SK-N-SH (cell line): ENCODE measurements around the gene CARS2. TPM values are rescaled to one million over a fixed set of nuclear protein-coding genes. Genes with fewer than 3 reads are reported as not detected.

ENCODE experiments used
- CTCF ChIA-PET: fragments of 300-600, 350-600 bp; formaldehyde crosslinking; extraction: SDS; loops from one replicate; lab custom pipeline; 2021; lab: Yijun Ruan, JAX
- POLR2A ChIA-PET: fragments of 350-600 bp; sonication (Branson Sonifier 250); formaldehyde crosslinking; extraction: SDS; loops from one replicate; lab custom pipeline; 2020; ENCODE audit warnings: antibody characterized with exemption, inconsistent platforms; lab: Yijun Ruan, JAX
- DNase-seq: peaks from one replicate; pipeline ENCODE4 v3.0.0; 2012
- H2AFZ ChIP-seq: fragments of 200-600 bp; sonication (generic); 2 replicates; pipeline ENCODE4 v1.8.1; 2016; ENCODE audit warnings: antibody characterized with exemption, mild to moderate bottlenecking, low read depth
- H3F3A ChIP-seq: fragments of 200-600 bp; sonication (generic); replicated peaks from 2 replicates; pipeline ENCODE3; 2016; ENCODE audit warnings: antibody characterized with exemption, mild to moderate bottlenecking; ENCODE audit not compliant: insufficient read depth
- H3K27ac ChIP-seq, 2 experiments: fragments of 200-500 bp in 1 of 2; fragments of 200-600 bp in 1 of 2; sonication (Bioruptor generic) in 1 of 2; sonication (generic), shearing (Covaris generic) in 1 of 2; 2 replicates each; pipeline versions ENCODE4 v1.5.1 to v1.6.1; 2014 to 2016; ENCODE audit warnings: low read depth in 2 of 2, inconsistent platforms in 1 of 2, low read length in 1 of 2, mild to moderate bottlenecking in 1 of 2, mixed read lengths in 1 of 2
- H3K27me3 ChIP-seq: fragments of 200-600 bp; sonication (generic), shearing (Covaris generic); 2 replicates; pipeline ENCODE4 v1.6.1; 2016; ENCODE audit warnings: mixed run types; ENCODE audit not compliant: insufficient read depth
- H3K36me3 ChIP-seq, 2 experiments: fragments of 200-500 bp in 1 of 2; fragments of 200-600 bp in 1 of 2; sonication (Bioruptor generic) in 1 of 2; sonication (generic) in 1 of 2; replicated peaks in 1 of 2; 2 replicates each; pipeline versions ENCODE3 to v1.5.1; 2014 to 2016; ENCODE audit warnings: low read length in 1 of 2, mild to moderate bottlenecking in 1 of 2; ENCODE audit not compliant: insufficient read depth in 2 of 2, control insufficient read depth in 1 of 2
- H3K4me1 ChIP-seq, 2 experiments: fragments of 200-500 bp in 1 of 2; fragments of 200-600 bp in 1 of 2; sonication (Bioruptor generic) in 1 of 2; sonication (generic), shearing (Covaris generic) in 1 of 2; 2 replicates each; pipeline versions ENCODE4 v1.5.1 to v1.6.1; 2014 to 2016; ENCODE audit warnings: low read depth in 1 of 2, low read length in 1 of 2, mixed run types in 1 of 2; ENCODE audit not compliant: insufficient read depth in 2 of 2, control insufficient read depth in 1 of 2
- H3K4me2 ChIP-seq: fragments of 200-600 bp; sonication (generic), shearing (Covaris generic); 2 replicates; pipeline ENCODE4 v1.6.1; 2017; ENCODE audit warnings: mixed run types
- H3K4me3 ChIP-seq, 2 experiments: fragments of 200-500 bp in 1 of 2; fragments of 200-600 bp in 1 of 2; sonication (Bioruptor generic) in 1 of 2; sonication (generic), shearing (Covaris generic) in 1 of 2; 2 replicates each; pipeline versions ENCODE4 v1.5.1 to v1.8.1; 2014 to 2016; ENCODE audit warnings: low read depth in 2 of 2, inconsistent platforms in 1 of 2, low read length in 1 of 2, mild to moderate bottlenecking in 1 of 2, mixed read lengths in 1 of 2, moderate library complexity in 1 of 2
- H3K79me2 ChIP-seq: fragments of 200-600 bp; sonication (generic); 2 replicates; pipeline ENCODE4 v1.8.1; 2017; ENCODE audit warnings: mild to moderate bottlenecking; ENCODE audit not compliant: insufficient read depth
- H3K9ac ChIP-seq: fragments of 200-600 bp; sonication (generic); 2 replicates; pipeline ENCODE4 v1.6.1; 2017; ENCODE audit warnings: mixed run types
- H3K9me2 ChIP-seq: fragments of 200-600 bp; sonication (generic); 2 replicates; pipeline ENCODE4 v1.6.1; 2017; ENCODE audit warnings: mixed run types
- H3K9me3 ChIP-seq: fragments of 200-600 bp; sonication (generic); 2 replicates; pipeline ENCODE4 v1.6.1; 2017; ENCODE audit warnings: mixed run types, mild to moderate bottlenecking, moderate library complexity
- H4K20me1 ChIP-seq: fragments of 200-600 bp; sonication (generic); 2 replicates; pipeline ENCODE4 v1.6.1; 2017; ENCODE audit warnings: mild to moderate bottlenecking, mixed run types; ENCODE audit not compliant: insufficient read depth
- ELF1 ChIP-seq: IDR thresholded peaks from 2 replicates; pipeline ENCODE4 v1.4.0; 2012
- EP300 ChIP-seq, 2 experiments: IDR thresholded peaks; 2 replicates each; pipeline versions ENCODE4 v1.4.0 to v1.6.1; 2012; ENCODE audit warnings: borderline replicate concordance in 1 of 2, low read depth in 1 of 2, low read length in 1 of 2
- FOSL2 ChIP-seq: IDR thresholded peaks from 2 replicates; pipeline ENCODE4 v1.4.0; 2012; ENCODE audit warnings: low read depth, mild to moderate bottlenecking, moderate library complexity, borderline replicate concordance
- FOXJ3 ChIP-seq: sonication (generic); formaldehyde crosslinking; IDR thresholded peaks from 2 replicates; pipeline ENCODE4 v1.5.1; 2020; ENCODE audit warnings: mild to moderate bottlenecking, missing genetic modification reagents
- GATA2 ChIP-seq: sonication (generic); formaldehyde crosslinking; IDR thresholded peaks from 2 replicates; pipeline ENCODE4 v1.5.0; 2020; ENCODE audit warnings: mild to moderate bottlenecking, missing genetic modification reagents
- JUND ChIP-seq: IDR thresholded peaks from 2 replicates; pipeline ENCODE4 v1.4.0; 2012
- NFIC ChIP-seq: IDR thresholded peaks from 2 replicates; pipeline ENCODE4 v1.4.0; 2012; ENCODE audit warnings: borderline replicate concordance
- NRF1 ChIP-seq: IDR thresholded peaks from 2 replicates; pipeline ENCODE4 v1.6.1; 2012; ENCODE audit warnings: low read depth, mild to moderate bottlenecking, low read length
- POLR2AphosphoS5 ChIP-seq: IDR thresholded peaks from 2 replicates; pipeline ENCODE4 v1.6.1; 2012; ENCODE audit warnings: low read depth, low read length
- RFX5 ChIP-seq: IDR thresholded peaks from 2 replicates; pipeline ENCODE4 v1.6.1; 2012; ENCODE audit warnings: mild to moderate bottlenecking, improper control_type of control experiment, low read length
- RXRA ChIP-seq: IDR thresholded peaks from 2 replicates; pipeline ENCODE4 v1.4.0; 2012; ENCODE audit warnings: low read depth, mild to moderate bottlenecking, borderline replicate concordance
- TAF1 ChIP-seq: IDR thresholded peaks from 2 replicates; pipeline ENCODE4 v1.6.1; 2012; ENCODE audit warnings: low read depth, mild to moderate bottlenecking, low read length, moderate library complexity, borderline replicate concordance
- TCF12 ChIP-seq: IDR thresholded peaks from 2 replicates; pipeline ENCODE4 v1.4.0; 2012
- TEAD4 ChIP-seq: IDR thresholded peaks from 2 replicates; pipeline ENCODE4 v1.4.0; 2012; ENCODE audit warnings: mild to moderate bottlenecking, borderline replicate concordance; ENCODE audit not compliant: insufficient read depth
- WGBS: methylation state at CpG from one replicate; pipeline ENCODE4 v1.1.6; 2017; ENCODE audit warnings: low lambda C conversion rate; 5-methylcytosine and 5-hydroxymethylcytosine counted together
- polyA plus RNA-seq, 3 experiments: library from polyadenylated mRNA; depleted of rRNA; stranded (reverse); fragments of >200 nt; gene quantifications; 2 replicates each; pipeline ENCODE4 v1.2.3, GENCODE V29; 2012
- TF ChIP-seq, protein P1 (sequence below): IDR thresholded peaks from 2 replicates; pipeline ENCODE4; 2012
- TF ChIP-seq, protein P2 (sequence below): IDR thresholded peaks from 2 replicates; pipeline ENCODE4 v1.4.0; 2012; ENCODE audit warnings: low read depth
- TF ChIP-seq, protein P3 (sequence below): fragments of 150-350 bp; IDR thresholded peaks from 2 replicates; pipeline ENCODE4 v1.6.1; 2017; ENCODE audit warnings: antibody characterized with exemption, low read length, low read depth, borderline replicate concordance
- TF ChIP-seq, protein P4 (sequence below): IDR thresholded peaks from 2 replicates; pipeline ENCODE4 v1.4.0; 2012; ENCODE audit warnings: low read depth, borderline replicate concordance

Gene CARS2
- polyA plus RNA-seq, 1 of the 3 experiments (the other 2 are of a cell fraction), result 78.6 TPM

DNA sequence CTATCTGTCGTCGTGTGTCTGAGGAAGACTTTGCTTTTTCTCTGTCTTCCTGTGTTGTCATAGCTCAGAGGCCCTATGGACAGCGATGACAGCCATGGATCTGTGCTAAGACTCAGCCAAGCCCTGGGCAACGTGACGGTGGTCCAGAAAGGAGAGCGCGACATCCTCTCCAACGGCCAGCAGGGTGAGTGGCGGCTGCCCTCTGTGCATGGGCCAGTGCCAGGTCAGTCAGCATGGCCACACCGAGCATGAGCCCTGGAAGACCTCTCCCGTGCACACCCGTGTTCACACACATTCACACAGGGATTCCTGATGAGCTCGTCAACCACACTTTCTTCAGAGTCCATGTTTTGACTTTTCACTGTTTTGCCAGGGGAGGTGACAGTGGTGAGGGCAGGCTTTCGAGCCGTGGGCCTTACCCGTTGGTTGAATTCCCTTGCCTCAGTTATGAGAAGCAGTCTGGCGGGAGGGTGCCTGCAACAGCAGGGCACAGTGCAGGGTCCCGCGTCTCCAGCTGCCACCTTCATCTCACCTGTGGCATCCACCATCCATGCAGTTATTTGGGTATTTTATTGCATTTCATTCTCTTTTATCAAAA, 70.4 kb downstream of the CARS2 start:
- H3F3A ChIP-seq, result peaks cover 7% of the 10 kb centered on the region
- WGBS, result 91% methylated on average over 17 of the region's 19 CpGs
- peak overlapping the region in 1 of 2 experiments; percentile 27; a peak in 2 of 4 replicates for H3K27ac ChIP-seq
- no peak for DNase-seq
- H3K4me2 ChIP-seq, result no peak overlapping the region
- ChIA-PET POLR2A (no interaction called here), CTCF (interaction anchor here (1.2 kb wide), 1 partner anchor 17 kb away, joined by 3 read pairs; no protein-coding TSS in a partner anchor)
- peaks cover 10% of the 10 kb centered on the region for H4K20me1 ChIP-seq
- H3K4me3 ChIP-seq, result no peak overlapping the region
- H3K9me3 ChIP-seq, result no peaks in the 10 kb centered on the region
- peaks cover 42% of the 10 kb centered on the region for H3K79me2 ChIP-seq
- TF ChIP-seq, protein P1, sequence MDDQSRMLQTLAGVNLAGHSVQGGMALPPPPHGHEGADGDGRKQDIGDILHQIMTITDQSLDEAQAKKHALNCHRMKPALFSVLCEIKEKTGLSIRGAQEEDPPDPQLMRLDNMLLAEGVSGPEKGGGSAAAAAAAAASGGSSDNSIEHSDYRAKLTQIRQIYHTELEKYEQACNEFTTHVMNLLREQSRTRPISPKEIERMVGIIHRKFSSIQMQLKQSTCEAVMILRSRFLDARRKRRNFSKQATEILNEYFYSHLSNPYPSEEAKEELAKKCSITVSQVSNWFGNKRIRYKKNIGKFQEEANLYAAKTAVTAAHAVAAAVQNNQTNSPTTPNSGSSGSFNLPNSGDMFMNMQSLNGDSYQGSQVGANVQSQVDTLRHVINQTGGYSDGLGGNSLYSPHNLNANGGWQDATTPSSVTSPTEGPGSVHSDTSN, result no peak
- no peak for TF ChIP-seq JUND
- TF ChIP-seq, protein P2, sequence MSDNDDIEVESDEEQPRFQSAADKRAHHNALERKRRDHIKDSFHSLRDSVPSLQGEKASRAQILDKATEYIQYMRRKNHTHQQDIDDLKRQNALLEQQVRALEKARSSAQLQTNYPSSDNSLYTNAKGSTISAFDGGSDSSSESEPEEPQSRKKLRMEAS, result no peak
- TF ChIP-seq, protein P3, sequence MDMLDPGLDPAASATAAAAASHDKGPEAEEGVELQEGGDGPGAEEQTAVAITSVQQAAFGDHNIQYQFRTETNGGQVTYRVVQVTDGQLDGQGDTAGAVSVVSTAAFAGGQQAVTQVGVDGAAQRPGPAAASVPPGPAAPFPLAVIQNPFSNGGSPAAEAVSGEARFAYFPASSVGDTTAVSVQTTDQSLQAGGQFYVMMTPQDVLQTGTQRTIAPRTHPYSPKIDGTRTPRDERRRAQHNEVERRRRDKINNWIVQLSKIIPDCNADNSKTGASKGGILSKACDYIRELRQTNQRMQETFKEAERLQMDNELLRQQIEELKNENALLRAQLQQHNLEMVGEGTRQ, result no peak
- TF ChIP-seq ELF1, result no peak
- no peak for TF ChIP-seq NRF1
- TF ChIP-seq POLR2AphosphoS5, result no peak
- TF ChIP-seq TAF1, result no peak
- no peak for TF ChIP-seq RFX5
- no peak for TF ChIP-seq NFIC
- no peak for TF ChIP-seq GATA2
- TF ChIP-seq TEAD4, result no peak
- TF ChIP-seq EP300 (IDR thresholded peaks at IDR 0.05; ENCODE audit: borderline replicate concordance in 1 of 2, low read depth in 1 of 2, low read length in 1 of 2), result no peak
- TF ChIP-seq FOXJ3 (CRISPR knock-in tag), result no peak
- no peaks in the 10 kb centered on the region for H3K27me3 ChIP-seq
- H3K9ac ChIP-seq, result no peak overlapping the region
- peaks cover 25 to 72% of the 10 kb centered on the region in 2 experiments for H3K36me3 ChIP-seq
- H3K4me1 ChIP-seq, result peaks cover 0 to 6% of the 10 kb centered on the region in 2 experiments; a peak in 2 of 4 replicates
- no peaks in the 10 kb centered on the region for H3K9me2 ChIP-seq
- no peak overlapping the region for H2AFZ ChIP-seq

DNA sequence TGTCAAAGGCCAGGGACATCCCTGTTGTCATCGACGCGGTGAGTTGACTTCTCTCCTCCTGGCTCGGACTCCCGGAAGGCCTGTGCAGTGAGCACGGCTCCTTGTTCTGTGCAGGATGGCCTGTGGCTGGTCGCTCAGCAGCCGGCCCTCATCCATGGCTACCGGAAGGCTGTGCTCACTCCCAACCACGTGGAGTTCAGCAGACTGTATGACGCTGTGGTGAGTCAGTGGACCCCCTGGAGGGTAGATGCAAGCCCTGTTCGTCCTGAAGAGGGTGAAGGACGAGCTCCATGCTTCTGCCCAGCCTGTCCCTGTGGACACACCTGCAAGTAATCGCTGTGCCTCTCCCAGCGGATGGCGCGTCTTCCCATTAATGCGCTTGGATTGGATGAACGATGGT, 71.4 kb downstream of the CARS2 start:
- no peak for DNase-seq
- POLR2A ChIA-PET, result no interaction called here
- peaks cover 25 to 65% of the 10 kb centered on the region in 2 experiments for H3K36me3 ChIP-seq

More for the DNA sequence above, 71.4 kb downstream of the CARS2 start:
- H3K9me2 ChIP-seq, result no peaks in the 10 kb centered on the region
- no peaks in the 10 kb centered on the region for H3K27me3 ChIP-seq
- no peaks in the 10 kb centered on the region for H3K9me3 ChIP-seq
- peaks cover 16% of the 10 kb centered on the region for H4K20me1 ChIP-seq
- peak overlapping the region in 1 of 2 experiments; percentile 49; a peak in 2 of 4 replicates for H3K27ac ChIP-seq
- 88% methylated on average over 8 of the region's 19 CpGs for WGBS
- peaks cover 3% of the 10 kb centered on the region for H3F3A ChIP-seq
- no peak overlapping the region for H3K9ac ChIP-seq
- no peak overlapping the region for H3K4me3 ChIP-seq
- H3K79me2 ChIP-seq, result peaks cover 52% of the 10 kb centered on the region
- CTCF ChIA-PET, result no interaction called here
- TF ChIP-seq, protein P4, sequence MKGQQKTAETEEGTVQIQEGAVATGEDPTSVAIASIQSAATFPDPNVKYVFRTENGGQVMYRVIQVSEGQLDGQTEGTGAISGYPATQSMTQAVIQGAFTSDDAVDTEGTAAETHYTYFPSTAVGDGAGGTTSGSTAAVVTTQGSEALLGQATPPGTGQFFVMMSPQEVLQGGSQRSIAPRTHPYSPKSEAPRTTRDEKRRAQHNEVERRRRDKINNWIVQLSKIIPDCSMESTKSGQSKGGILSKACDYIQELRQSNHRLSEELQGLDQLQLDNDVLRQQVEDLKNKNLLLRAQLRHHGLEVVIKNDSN, result peak; percentile 49; the same call in 1 of the 2 replicates
- TF ChIP-seq, protein P2, result peak; percentile 93
- TF ChIP-seq, protein P1, result no peak
- TF ChIP-seq RXRA, result no peak
- peak; percentile 29; the same call in 1 of the 2 replicates for TF ChIP-seq TCF12
- TF ChIP-seq FOSL2, result peak; percentile 77
- TF ChIP-seq JUND, result peak; percentile 63
- H3K4me2 ChIP-seq, result 0 out of 2 replicates have a peak overlapping the region, but pooled peaks have one; percentile 0
- H2AFZ ChIP-seq, result no peak overlapping the region
- H3K4me1 ChIP-seq, result peaks cover 0 to 2% of the 10 kb centered on the region in 2 experiments; a peak in 3 of 4 replicates
